K562 (cell line): ENCODE results near the gene GPR39.

ENCODE experiments used
- AFF4 ChIP-seq: sonication (generic); formaldehyde crosslinking; IDR thresholded peaks from 2 replicates; pipeline ENCODE4 v1.8.0; 2023; ENCODE audit warnings: mild to moderate bottlenecking, missing genetic modification reagents
- CTCF ChIP-seq, 3 experiments: IDR thresholded peaks in 2 of 3; conservative IDR thresholded peaks in 1 of 3; 2 replicates each; pipeline ENCODE4 v1.5.1; 2011 to 2012; ENCODE audit warnings: low read length in 3 of 3, mild to moderate bottlenecking in 3 of 3, control low read depth in 2 of 3, improper control_type of control experiment in 1 of 3, inconsistent platforms in 1 of 3, low read depth in 1 of 3, mixed read lengths in 1 of 3, moderate library complexity in 1 of 3; ENCODE audit not compliant: insufficient read depth in 2 of 3
- E4F1 ChIP-seq: fragments of 250-450 bp; sonication (Bioruptor Pico); IDR thresholded peaks from 2 replicates; pipeline ENCODE4 v1.5.0; 2021; ENCODE audit warnings: mild to moderate bottlenecking, borderline replicate concordance
- FOSL1 ChIP-seq: fragments of 200-800 bp; sonication (Bioruptor generic); conservative IDR thresholded peaks from 2 replicates; pipeline ENCODE4 v1.6.1; 2016; ENCODE audit warnings: missing genetic modification characterization, missing compliant biosample characterization
- MAX ChIP-seq: sonication (generic); formaldehyde crosslinking; IDR thresholded peaks from 2 replicates; pipeline ENCODE4 v1.9.0; 2022; ENCODE audit warnings: mild to moderate bottlenecking, missing genetic modification reagents
- MXI1 ChIP-seq: IDR thresholded peaks from 2 replicates; pipeline ENCODE4 v1.6.1; 2011; ENCODE audit warnings: low read depth, mild to moderate bottlenecking, improper control_type of control experiment, low read length
- REST ChIP-seq, 2 experiments: fragments of 450-650 bp; formaldehyde crosslinking in 1 of 2; IDR thresholded peaks; 2 replicates each; pipeline versions ENCODE4 v1.4.0 to v1.6.1; 2014 to 2020; ENCODE audit warnings: mild to moderate bottlenecking in 2 of 2, borderline replicate concordance in 1 of 2, low read depth in 1 of 2
- SRSF3 ChIP-seq: fragments of 200-400 bp; formaldehyde crosslinking; IDR thresholded peaks from 2 replicates; pipeline ENCODE4 v1.6.1; 2016; ENCODE audit warnings: mild to moderate bottlenecking, low read length, moderate library complexity; ENCODE audit not compliant: insufficient read depth
- STAT5A ChIP-seq: IDR thresholded peaks from 2 replicates; pipeline ENCODE4 v1.6.1; 2012; ENCODE audit warnings: low read length, inconsistent platforms, borderline replicate concordance
- TOE1 ChIP-seq, 2 experiments: fragments of 450-650 bp in 1 of 2; sonication (generic) in 1 of 2; formaldehyde crosslinking in 1 of 2; IDR thresholded peaks; 2 replicates each; pipeline versions ENCODE4 v1.7.1 to v1.8.0; 2016 to 2022; ENCODE audit warnings: borderline replicate concordance in 2 of 2, mild to moderate bottlenecking in 2 of 2, antibody characterized with exemption in 1 of 2, inconsistent platforms in 1 of 2, low read depth in 1 of 2, missing genetic modification reagents in 1 of 2, moderate library complexity in 1 of 2
- ZNF347 ChIP-seq: fragments of 450-650 bp; formaldehyde crosslinking; IDR thresholded peaks from 2 replicates; pipeline ENCODE4 v1.4.0; 2020; ENCODE audit warnings: low read depth, mild to moderate bottlenecking, moderate library complexity

GRCh38 chr2:132384491-132385151 lies 32.0 kb upstream of the GPR39 start:
- TF ChIP-seq CTCF (IDR thresholded peaks at IDR 0.05 in 2 of 3, conservative IDR thresholded peaks at IDR 0.05 in 1 of 3; ENCODE audit: insufficient read depth in 2 of 3, low read depth in 1 of 3, low read length in 3 of 3), result no peak
- no peak for TF ChIP-seq TOE1 (IDR thresholded peaks at IDR 0.05; ENCODE audit: borderline replicate concordance)
- no peak for TF ChIP-seq TOE1 (CRISPR knock-in tag; IDR thresholded peaks at IDR 0.05; ENCODE audit: borderline replicate concordance, low read depth)
- no peak for TF ChIP-seq AFF4 (CRISPR knock-in tag)
- no peak for TF ChIP-seq REST (IDR thresholded peaks at IDR 0.05; ENCODE audit: borderline replicate concordance)
- no peak for TF ChIP-seq REST (CRISPR knock-in tag; IDR thresholded peaks at IDR 0.05; ENCODE audit: low read depth)
- no peak for TF ChIP-seq MAX (CRISPR knock-in tag)
- no peak for TF ChIP-seq ZNF347 (CRISPR knock-in tag)
- TF ChIP-seq MXI1, result no peak
- no peak for TF ChIP-seq STAT5A
- TF ChIP-seq FOSL1 (tag), result no peak
- TF ChIP-seq SRSF3, result no peak
- no peak for TF ChIP-seq E4F1 (CRISPR knock-in tag)
